HFFc6 (cell line): ENCODE measurements around the gene ROPN1. TPM values are rescaled to one million over a fixed set of nuclear protein-coding genes. Genes with fewer than 3 reads are reported as not detected.

ENCODE experiments used
- DNase-seq: peaks from one replicate; pipeline ENCODE4 v3.0.0-alpha.2; 2018
- H3K27ac Mint-ChIP-seq: 2 replicates; pipeline ENCODE4 v1.8.0; 2020; ENCODE audit warnings: mild to moderate bottlenecking, mixed read lengths
- H3K27me3 Mint-ChIP-seq: 2 replicates; pipeline ENCODE4 v1.8.0; 2021; ENCODE audit warnings: mild to moderate bottlenecking, moderate library complexity, mixed read lengths; ENCODE audit not compliant: insufficient read depth
- H3K36me3 Mint-ChIP-seq: 2 replicates; pipeline ENCODE4 v1.8.0; 2021; ENCODE audit warnings: low read depth, mixed read lengths
- H3K4me1 Mint-ChIP-seq: 2 replicates; pipeline ENCODE4 v1.8.0; 2020; ENCODE audit warnings: low read depth, mixed read lengths
- H3K4me3 Mint-ChIP-seq: 2 replicates; pipeline ENCODE4 v1.8.0; 2020; ENCODE audit warnings: mild to moderate bottlenecking, moderate library complexity, mixed read lengths
- H3K9me3 Mint-ChIP-seq: 2 replicates; pipeline ENCODE4 v1.8.0; 2020; ENCODE audit warnings: mild to moderate bottlenecking, mixed read lengths
- CTCF ChIP-seq: fragments of 200-600 bp; sonication (generic); IDR thresholded peaks from 2 replicates; pipeline ENCODE4 v1.5.0; 2021; ENCODE audit warnings: antibody characterized with exemption, mild to moderate bottlenecking
- total RNA-seq, 6 experiments: library from RNA; stranded (reverse); fragmentation: NEBNext Ultra II Directional; extraction: Animal tissue kit (Norgen Biotek cat#: 25700); gene quantifications; 2 replicates in 1 of 6; 3 replicates in 5 of 6; pipeline ENCODE4 v1.2.3, GENCODE V29; 2021

Gene ROPN1
- total RNA-seq, 6 experiments from 2014 or later = not detected

DNA sequence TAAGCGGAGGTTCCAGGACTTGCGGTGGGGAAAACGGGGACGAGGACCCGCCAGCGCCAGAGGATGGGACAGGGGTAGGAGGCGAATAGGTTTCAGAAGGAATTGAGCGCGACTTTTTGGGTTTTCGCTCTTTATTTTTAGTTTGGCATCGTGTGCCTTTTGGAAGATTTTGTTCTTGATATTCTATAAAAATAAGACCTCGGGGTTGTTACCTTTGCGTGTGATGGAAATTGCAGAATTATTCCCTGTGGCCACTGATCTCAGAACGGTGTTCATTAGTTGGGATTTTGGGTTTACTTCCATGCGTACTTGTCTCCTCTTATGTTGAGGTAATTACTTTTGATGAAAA lies 30.4 kb downstream of the ROPN1 start:
- no peak for DNase-seq
- H3K27ac Mint-ChIP-seq = peak overlapping the region; percentile 92
- no peaks in the 10 kb centered on the region for H3K36me3 Mint-ChIP-seq
- H3K4me1 Mint-ChIP-seq = peaks cover 36% of the 10 kb centered on the region
- TF ChIP-seq CTCF = no peak
- no peaks in the 10 kb centered on the region for H3K9me3 Mint-ChIP-seq
- H3K27me3 Mint-ChIP-seq = peaks cover 4% of the 10 kb centered on the region; the same call in 1 of the 2 replicates
- peak overlapping the region; percentile 99 for H3K4me3 Mint-ChIP-seq

GRCh38 chr3:123960781-123961507 lies 31.0 kb downstream of the ROPN1 start, which contains the start of gene CCDC14:
CCDC14 (minus strand) TSS chr3:123961229; CDS start chr3:123961173, 56 bp downstream.
- H3K4me3 Mint-ChIP-seq = peak within 1 kb of the TSS; percentile 99
- no peak for TF ChIP-seq CTCF
- peak; percentile 90 for DNase-seq
- no peaks in the 10 kb centered on the region for H3K9me3 Mint-ChIP-seq
- H3K4me1 Mint-ChIP-seq = peaks cover 36% of the 10 kb centered on the region
- H3K36me3 Mint-ChIP-seq = no peaks in the 10 kb centered on the region; the same call in 1 of the 2 replicates
- H3K27me3 Mint-ChIP-seq = peaks cover 2% of the 10 kb centered on the region; the same call in 1 of the 2 replicates
- peak within 1 kb of the TSS; percentile 92 for H3K27ac Mint-ChIP-seq

DNA sequence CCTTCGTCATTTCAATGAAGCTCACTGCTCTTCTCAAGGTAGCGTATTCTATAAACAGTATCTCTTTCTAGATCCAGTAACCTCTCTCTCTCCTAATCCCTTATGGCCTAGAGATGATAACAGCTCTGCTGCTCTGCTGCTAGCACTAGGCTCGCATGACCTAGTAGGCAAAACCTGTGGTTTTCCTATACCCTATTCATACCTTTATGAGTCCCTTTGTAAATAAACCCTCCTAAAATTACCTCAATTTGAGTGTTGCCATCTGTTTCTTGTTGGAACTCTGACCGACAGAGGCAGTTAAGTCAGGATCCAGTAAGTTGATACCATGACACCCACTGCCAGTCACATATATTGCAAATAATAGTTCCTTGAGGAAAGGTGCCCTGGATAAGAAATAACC lies 38.2 kb downstream of the ROPN1 start:
- no peak for TF ChIP-seq CTCF
- DNase-seq = no peak
- Mint-ChIP-seq H3K9me3 (no peaks in the 10 kb centered on the region), H3K27me3 (no peaks in the 10 kb centered on the region), H3K4me3 (no peak overlapping the region), H3K27ac (no peak overlapping the region), H3K36me3 (peaks cover 54% of the 10 kb centered on the region), H3K4me1 (peaks cover 55% of the 10 kb centered on the region)

DNA sequence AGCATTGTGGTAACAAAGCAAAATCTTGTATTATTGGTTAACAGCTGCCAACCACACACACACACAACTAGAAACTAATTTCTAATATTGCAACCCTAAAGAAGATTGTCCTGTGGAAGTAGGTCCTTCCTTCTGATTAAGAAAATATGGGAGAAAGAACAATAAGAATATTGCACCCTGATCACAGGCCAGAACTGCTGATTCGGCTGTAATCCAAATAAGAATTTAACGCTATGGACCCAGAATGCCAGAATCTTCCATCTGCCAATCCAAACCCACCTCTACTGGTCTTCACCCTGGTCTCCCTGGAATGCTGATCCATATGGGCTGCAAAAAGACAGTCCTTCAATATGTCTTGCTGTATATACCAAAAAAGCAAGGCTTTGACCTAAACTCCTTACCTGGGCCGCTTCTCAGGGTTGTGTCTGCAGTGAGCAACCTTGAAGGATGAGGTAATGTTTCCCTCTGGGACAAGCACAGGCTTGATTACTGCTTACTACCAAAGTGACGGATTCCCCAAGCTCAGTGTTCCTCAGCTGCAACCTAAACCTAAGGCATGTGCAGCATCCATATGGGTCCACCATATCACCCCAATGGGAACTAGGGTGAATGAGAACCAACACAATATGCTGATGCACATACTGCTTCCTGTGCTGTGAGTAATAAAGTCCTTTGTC lies 38.9 kb downstream of the ROPN1 start:
- no peak overlapping the region for H3K4me3 Mint-ChIP-seq
- H3K9me3 Mint-ChIP-seq = no peaks in the 10 kb centered on the region
- no peak overlapping the region for H3K27ac Mint-ChIP-seq
- DNase-seq = no peak
- no peaks in the 10 kb centered on the region for H3K27me3 Mint-ChIP-seq
- TF ChIP-seq CTCF = no peak
- peaks cover 52% of the 10 kb centered on the region for H3K4me1 Mint-ChIP-seq
- H3K36me3 Mint-ChIP-seq = peaks cover 59% of the 10 kb centered on the region

GRCh38 chr3:123951522-123952447 lies 40.1 kb downstream of the ROPN1 start:
- H3K4me1 Mint-ChIP-seq = peaks cover 48% of the 10 kb centered on the region
- no peak for DNase-seq
- H3K27ac Mint-ChIP-seq = peak overlapping the region; percentile 63
- TF ChIP-seq CTCF = no peak
- H3K9me3 Mint-ChIP-seq = no peaks in the 10 kb centered on the region
- no peaks in the 10 kb centered on the region; the same call in 1 of the 2 replicates for H3K27me3 Mint-ChIP-seq
- peaks cover 61% of the 10 kb centered on the region for H3K36me3 Mint-ChIP-seq
- no peak overlapping the region for H3K4me3 Mint-ChIP-seq
